KMS-11 (cell line): ENCODE measurements around the gene GOSR1.
"Not testable (repeated sequence)": the region's sequence is repeated elsewhere in the genome, so short reads cannot be mapped to it uniquely, and the experiment has no call there.

ENCODE experiments used
- H2AFZ ChIP-seq: fragments of 200-600 bp; sonication (generic); 2 replicates; pipeline ENCODE4 v1.6.1; 2016; ENCODE audit warnings: antibody characterized with exemption, mixed run types, low read depth
- H3K27ac ChIP-seq: fragments of 200-600 bp; sonication (generic); 2 replicates; pipeline ENCODE4 v1.6.1; 2016; ENCODE audit warnings: mild to moderate bottlenecking, mixed run types
- H3K27me3 ChIP-seq: fragments of 200-600 bp; sonication (generic); 2 replicates; pipeline ENCODE4 v1.6.1; 2017; ENCODE audit warnings: mild to moderate bottlenecking, low read depth, mixed run types, moderate library complexity; ENCODE audit not compliant: insufficient read depth
- H3K36me3 ChIP-seq: fragments of 200-600 bp; sonication (generic); 2 replicates; pipeline ENCODE4 v1.6.1; 2017; ENCODE audit warnings: mild to moderate bottlenecking, mixed run types; ENCODE audit not compliant: insufficient read depth
- H3K4me1 ChIP-seq: fragments of 200-600 bp; sonication (generic); 2 replicates; pipeline ENCODE4 v1.6.1; 2016; ENCODE audit warnings: mild to moderate bottlenecking, low read depth, mixed run types; ENCODE audit not compliant: poor library complexity, severe bottlenecking
- H3K4me2 ChIP-seq: fragments of 200-600 bp; sonication (generic); 2 replicates; pipeline ENCODE4 v1.7.0; 2016; ENCODE audit warnings: mild to moderate bottlenecking, mixed run types
- H3K4me3 ChIP-seq: fragments of 200-600 bp; sonication (generic); IDR thresholded peaks from 2 replicates; pipeline ENCODE4 v1.6.1; 2017; ENCODE audit warnings: low read depth, low read length, mixed read lengths; ENCODE audit not compliant: insufficient read depth
- H3K79me2 ChIP-seq: fragments of 200-600 bp; sonication (generic); 2 replicates; pipeline ENCODE4 v1.6.1; 2016; ENCODE audit warnings: low read depth, mixed run types; ENCODE audit not compliant: insufficient read depth
- H3K9ac ChIP-seq: fragments of 200-600 bp; sonication (generic); 2 replicates; pipeline ENCODE4 v1.6.1; 2016; ENCODE audit warnings: mild to moderate bottlenecking, mixed run types
- H4K20me1 ChIP-seq: fragments of 200-600 bp; sonication (generic); 2 replicates; pipeline ENCODE4 v1.6.1; 2016; ENCODE audit warnings: mild to moderate bottlenecking, mixed run types; ENCODE audit not compliant: insufficient read depth
- TF ChIP-seq, protein P1 (sequence below): fragments of 200-600 bp; sonication (generic); conservative IDR thresholded peaks from 2 replicates; pipeline ENCODE4 v1.6.1; 2017; ENCODE audit warnings: low read depth, mild to moderate bottlenecking, antibody characterized with exemption, low read length, moderate library complexity, mixed read lengths

Gene GOSR1

DNA sequence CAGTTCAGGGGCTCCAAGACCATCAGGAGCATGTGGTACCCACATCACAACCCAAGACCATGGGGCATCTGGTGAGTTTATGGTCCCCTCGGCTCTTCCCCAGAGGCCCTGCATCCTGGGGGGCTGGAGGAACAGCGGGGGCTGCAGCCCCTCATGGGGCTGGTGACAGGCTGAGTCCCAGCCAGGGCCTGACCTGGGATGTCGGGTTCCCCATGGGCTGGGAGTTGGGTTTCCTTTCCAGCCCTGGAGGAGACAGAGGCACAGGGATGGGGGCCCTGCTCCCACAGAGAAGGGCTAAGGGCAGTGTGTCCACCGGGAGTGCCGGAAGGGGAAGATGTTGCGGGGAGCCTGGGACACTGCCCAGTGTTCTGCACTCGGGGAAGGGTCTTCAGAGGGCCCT is 82.4 kb downstream of the GOSR1 start:
- TF ChIP-seq, protein P1, sequence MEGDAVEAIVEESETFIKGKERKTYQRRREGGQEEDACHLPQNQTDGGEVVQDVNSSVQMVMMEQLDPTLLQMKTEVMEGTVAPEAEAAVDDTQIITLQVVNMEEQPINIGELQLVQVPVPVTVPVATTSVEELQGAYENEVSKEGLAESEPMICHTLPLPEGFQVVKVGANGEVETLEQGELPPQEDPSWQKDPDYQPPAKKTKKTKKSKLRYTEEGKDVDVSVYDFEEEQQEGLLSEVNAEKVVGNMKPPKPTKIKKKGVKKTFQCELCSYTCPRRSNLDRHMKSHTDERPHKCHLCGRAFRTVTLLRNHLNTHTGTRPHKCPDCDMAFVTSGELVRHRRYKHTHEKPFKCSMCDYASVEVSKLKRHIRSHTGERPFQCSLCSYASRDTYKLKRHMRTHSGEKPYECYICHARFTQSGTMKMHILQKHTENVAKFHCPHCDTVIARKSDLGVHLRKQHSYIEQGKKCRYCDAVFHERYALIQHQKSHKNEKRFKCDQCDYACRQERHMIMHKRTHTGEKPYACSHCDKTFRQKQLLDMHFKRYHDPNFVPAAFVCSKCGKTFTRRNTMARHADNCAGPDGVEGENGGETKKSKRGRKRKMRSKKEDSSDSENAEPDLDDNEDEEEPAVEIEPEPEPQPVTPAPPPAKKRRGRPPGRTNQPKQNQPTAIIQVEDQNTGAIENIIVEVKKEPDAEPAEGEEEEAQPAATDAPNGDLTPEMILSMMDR: no peak
- Histone ChIP-seq H3K27ac (no peak overlapping the region), H3K36me3 (no peaks in the 10 kb centered on the region), H4K20me1 (no peaks in the 10 kb centered on the region), H3K4me2 (no peak overlapping the region), H3K79me2 (no peaks in the 10 kb centered on the region), H3K27me3 (no peaks in the 10 kb centered on the region; the same call in 1 of the 2 replicates), H3K4me1 (no peaks in the 10 kb centered on the region), H3K9ac (no peak overlapping the region), H2AFZ (no peak overlapping the region), H3K4me3 (no peak overlapping the region)

DNA sequence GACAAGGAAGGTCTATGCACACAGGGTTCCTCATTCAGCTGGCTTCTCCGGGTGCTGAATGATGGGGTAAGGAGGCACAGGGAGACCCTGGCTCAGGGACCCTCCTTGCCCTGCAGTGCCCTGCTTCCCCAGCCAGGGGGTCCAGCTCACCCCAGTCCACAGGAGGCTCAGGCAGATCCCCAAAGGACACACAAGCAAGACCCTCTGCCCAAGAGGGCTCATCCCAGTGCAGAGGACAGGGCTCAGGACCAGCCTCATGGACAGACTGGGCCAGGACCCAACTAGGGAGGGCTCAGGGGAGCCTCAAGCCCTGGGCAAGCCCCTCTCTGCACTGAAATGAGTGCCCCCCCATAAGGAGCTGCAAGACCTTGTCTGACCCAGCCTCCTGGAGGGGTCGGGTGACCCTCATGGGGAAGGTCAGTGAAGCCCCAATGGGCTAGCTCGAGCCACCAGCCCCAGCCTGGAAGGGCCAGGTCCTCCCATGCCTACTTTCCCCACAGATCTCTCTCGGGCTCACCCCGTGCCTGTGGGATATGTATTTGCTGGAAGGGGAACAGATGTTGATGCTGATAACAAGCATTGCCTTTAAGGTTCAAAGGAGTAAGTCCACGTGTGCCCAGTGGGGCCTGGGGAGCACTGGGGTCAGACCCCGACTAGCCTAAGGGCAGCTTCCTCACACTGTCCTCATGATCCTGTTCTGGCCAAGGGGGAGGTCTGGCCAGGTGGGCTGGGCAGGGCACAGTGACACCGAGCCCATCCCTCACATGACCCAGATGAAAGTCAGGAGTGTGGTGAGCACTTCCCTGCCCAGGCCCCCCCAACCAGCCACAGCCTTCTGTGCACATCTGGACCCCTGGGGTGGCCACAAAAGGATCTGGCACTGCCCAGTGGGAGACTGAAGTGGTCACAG is 83.2 kb downstream of the GOSR1 start:
- not testable (repeated sequence) for H3K4me1 ChIP-seq, H3K36me3 ChIP-seq, H3K27me3 ChIP-seq, H3K27ac ChIP-seq, H3K79me2 ChIP-seq, H3K4me3 ChIP-seq, H4K20me1 ChIP-seq, H3K9ac ChIP-seq, H2AFZ ChIP-seq, H3K4me2 ChIP-seq

DNA sequence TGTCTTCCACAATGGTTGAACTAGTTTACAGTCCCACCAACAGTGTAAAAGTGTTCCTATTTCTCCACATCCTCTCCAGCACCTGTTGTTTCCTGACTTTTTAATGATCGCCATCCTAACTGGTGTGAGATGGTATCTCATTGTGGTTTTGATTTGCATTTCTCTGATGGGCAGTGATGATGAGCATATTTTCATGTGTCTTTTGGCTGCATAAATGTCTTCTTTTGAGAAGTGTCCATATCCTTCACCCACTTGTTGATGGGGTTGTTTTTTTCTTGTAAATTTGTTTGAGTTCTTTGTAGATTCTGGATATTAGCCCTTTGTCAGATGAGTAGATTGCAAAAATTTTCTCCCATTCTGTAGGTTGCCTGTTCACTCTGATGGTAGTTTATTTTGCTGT is 84.6 kb downstream of the GOSR1 start:
- not testable (repeated sequence) for H3K27ac ChIP-seq

DNA sequence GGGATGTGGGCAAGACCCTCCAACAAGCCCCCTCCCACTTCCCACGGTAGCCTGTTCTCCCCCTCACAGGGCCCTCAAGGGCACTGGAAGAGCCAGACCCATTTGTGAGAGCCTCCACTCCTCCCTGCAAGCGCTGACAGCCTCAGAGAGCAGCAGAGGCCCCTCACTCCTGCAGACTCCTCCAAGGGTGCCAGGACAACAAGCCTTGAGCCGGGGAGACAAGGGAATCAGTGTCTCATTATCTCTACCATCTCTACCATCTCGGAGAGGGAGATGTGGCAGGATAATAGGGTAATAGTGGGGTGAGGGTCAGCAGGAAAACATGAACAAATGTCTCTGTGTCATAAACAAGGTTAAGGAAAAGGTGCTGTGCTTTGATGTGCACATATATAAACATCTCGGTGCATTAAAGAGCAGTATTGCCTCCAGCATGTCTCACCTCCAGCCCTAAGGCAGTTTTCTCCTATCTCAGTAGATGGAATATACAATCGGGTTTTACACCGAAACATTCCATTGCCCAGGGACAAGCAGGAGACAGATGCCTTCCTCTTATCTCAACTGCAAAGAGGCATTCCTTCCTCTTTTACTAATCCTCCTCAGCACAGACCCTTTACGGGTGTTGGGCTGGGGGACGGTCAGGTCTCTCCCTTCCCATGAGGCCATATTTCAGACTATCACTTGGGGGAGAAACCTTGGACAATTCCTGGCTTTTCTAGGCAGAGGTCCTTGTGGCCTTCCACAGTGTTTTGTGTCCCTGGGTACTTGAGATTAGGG is 86.1 kb downstream of the GOSR1 start:
- not testable (repeated sequence) for H3K36me3 ChIP-seq, H3K4me3 ChIP-seq, H4K20me1 ChIP-seq, H3K27me3 ChIP-seq, H3K4me2 ChIP-seq, H3K27ac ChIP-seq, H3K9ac ChIP-seq, H3K4me1 ChIP-seq, H2AFZ ChIP-seq, H3K79me2 ChIP-seq

More for the DNA sequence above, 84.6 kb downstream of the GOSR1 start:
- H3K4me3 ChIP-seq, H3K27me3 ChIP-seq, H3K36me3 ChIP-seq, H2AFZ ChIP-seq, H3K4me1 ChIP-seq, H3K9ac ChIP-seq, H3K4me2 ChIP-seq, H3K79me2 ChIP-seq, H4K20me1 ChIP-seq: not testable (repeated sequence)

DNA sequence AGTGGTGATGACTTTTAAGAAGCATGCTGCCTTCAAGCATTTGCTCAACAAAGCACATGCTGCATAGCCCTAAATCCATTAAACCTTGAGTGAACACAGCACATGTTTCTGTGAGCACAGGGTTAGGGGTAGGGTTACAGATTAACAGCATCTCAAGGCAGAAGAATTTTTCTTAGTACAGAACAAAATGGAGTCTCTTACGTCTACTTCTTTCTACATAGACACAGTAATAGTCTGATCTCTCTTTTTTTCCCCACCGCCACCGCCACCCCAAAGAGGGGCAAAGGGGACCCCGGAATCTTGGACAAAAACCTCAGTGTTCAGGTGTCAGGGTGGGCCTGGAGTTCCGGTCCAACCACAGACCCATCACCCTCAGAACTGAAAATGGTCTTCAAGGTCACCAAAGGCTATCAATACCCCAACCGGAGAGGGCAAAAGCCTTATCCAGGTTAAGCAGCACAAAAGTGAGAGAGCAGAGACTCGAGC is 86.7 kb downstream of the GOSR1 start:
- not testable (repeated sequence) for H3K36me3 ChIP-seq, H3K4me3 ChIP-seq, H3K79me2 ChIP-seq, H2AFZ ChIP-seq, H3K9ac ChIP-seq, H3K4me2 ChIP-seq, H3K4me1 ChIP-seq, H3K27ac ChIP-seq, H4K20me1 ChIP-seq, H3K27me3 ChIP-seq

- H3K4me1 ChIP-seq, H3K79me2 ChIP-seq, H3K36me3 ChIP-seq, H3K4me2 ChIP-seq, H3K9ac ChIP-seq, H3K27me3 ChIP-seq, H2AFZ ChIP-seq, H3K4me3 ChIP-seq, H3K27ac ChIP-seq, H4K20me1 ChIP-seq: not testable (repeated sequence)
Observed at GRCh38 chr17:30564422-30565072, 87.3 kb downstream of the GOSR1 start.
